ENCODE measurements around the gene CA10. TPM values are rescaled to one million over a fixed set of nuclear protein-coding genes. Genes with fewer than 3 reads are reported as not detected.

Gene CA10
- total RNA-seq, 1 donor from 2014 or later, result 2.0 TPM

GRCh38 chr17:52064791-52065211 lies 93.7 kb downstream of the CA10 start:
- intact Hi-C loops (cut with DNase I), result no loop called here
- Histone ChIP-seq H3K4me1 (no peaks in the 10 kb centered on the region), H3K9me3 (no peaks in the 10 kb centered on the region), H3K4me3 (no peak overlapping the region), H3K36me3 (no peaks in the 10 kb centered on the region), H3K27ac (no peak overlapping the region), H3K27me3 (no peaks in the 10 kb centered on the region)
- DNase-seq (ENCODE audit: extremely low spot score in 2 of 2), result no peak
- no peak for TF ChIP-seq POLR2A (IDR thresholded peaks at IDR 0.05)
- TF ChIP-seq POLR2AphosphoS5 (IDR thresholded peaks at IDR 0.05; ENCODE audit: insufficient read depth in 1 of 2, low read depth in 1 of 2), result no peak
- TF ChIP-seq CTCF (IDR thresholded peaks at IDR 0.05), result no peak

- Histone ChIP-seq H3K4me3 (no peak overlapping the region), H3K4me1 (no peaks in the 10 kb centered on the region), H3K27ac (no peak overlapping the region), H3K36me3 (no peaks in the 10 kb centered on the region), H3K27me3 (no peaks in the 10 kb centered on the region), H3K9me3 (no peaks in the 10 kb centered on the region)
- DNase-seq (ENCODE audit: extremely low spot score in 2 of 2), result no peak
- intact Hi-C loops (cut with DNase I), result no loop called here
- TF ChIP-seq POLR2AphosphoS5 (IDR thresholded peaks at IDR 0.05; ENCODE audit: insufficient read depth in 1 of 2, low read depth in 1 of 2) (no peak), POLR2A (IDR thresholded peaks at IDR 0.05) (no peak), CTCF (IDR thresholded peaks at IDR 0.05) (no peak)
Measured at GRCh38 chr17:52049496-52049895, 109.0 kb downstream of the CA10 start.

DNA sequence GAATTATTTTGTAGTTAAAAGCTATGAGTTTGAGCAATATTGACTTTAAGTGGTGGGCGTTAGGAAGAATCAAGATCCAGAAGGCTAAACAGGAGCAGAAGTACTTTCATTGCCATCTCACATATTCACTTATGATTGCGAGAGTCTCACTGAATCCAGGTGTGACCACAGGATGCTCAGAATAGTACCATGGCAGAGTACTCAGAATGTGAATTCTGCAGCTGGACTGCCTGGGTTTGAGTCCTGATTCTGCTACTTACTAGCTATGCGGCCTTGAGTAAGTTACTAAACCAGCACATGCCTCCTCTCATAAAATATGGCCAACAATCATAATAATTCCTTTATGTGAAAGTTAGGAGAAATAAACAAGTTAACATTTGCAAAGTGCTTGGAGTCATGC lies 109.5 kb downstream of the CA10 start:
- intact Hi-C loops (cut with DNase I), result no loop called here
- no peaks in the 10 kb centered on the region for H3K36me3 ChIP-seq
- H3K27ac ChIP-seq, result no peak overlapping the region
- H3K4me1 ChIP-seq, result no peaks in the 10 kb centered on the region
- TF ChIP-seq CTCF (IDR thresholded peaks at IDR 0.05) (no peak), POLR2AphosphoS5 (IDR thresholded peaks at IDR 0.05; ENCODE audit: insufficient read depth in 1 of 2, low read depth in 1 of 2) (no peak)
- no peak for DNase-seq (ENCODE audit: extremely low spot score in 2 of 2)
- no peaks in the 10 kb centered on the region for H3K27me3 ChIP-seq
- H3K4me3 ChIP-seq, result no peak overlapping the region
- no peaks in the 10 kb centered on the region for H3K9me3 ChIP-seq

- Histone ChIP-seq H3K27ac (no peak overlapping the region), H3K9me3 (no peaks in the 10 kb centered on the region), H3K27me3 (no peaks in the 10 kb centered on the region), H3K4me3 (no peak overlapping the region), H3K36me3 (no peaks in the 10 kb centered on the region), H3K4me1 (no peaks in the 10 kb centered on the region)
- intact Hi-C loops (cut with DNase I), result no loop called here
- no peak for DNase-seq (ENCODE audit: extremely low spot score in 2 of 2)
- TF ChIP-seq POLR2AphosphoS5 (IDR thresholded peaks at IDR 0.05; ENCODE audit: insufficient read depth in 1 of 2, low read depth in 1 of 2), result no peak
- no peak for TF ChIP-seq POLR2A (IDR thresholded peaks at IDR 0.05)
- no peak for TF ChIP-seq CTCF (IDR thresholded peaks at IDR 0.05)
Measured at GRCh38 chr17:52048137-52048898, 110.2 kb downstream of the CA10 start.

- DNase-seq (ENCODE audit: extremely low spot score in 2 of 2), result no peak
- no peaks in the 10 kb centered on the region for H3K36me3 ChIP-seq
- no peak for TF ChIP-seq POLR2A (IDR thresholded peaks at IDR 0.05)
- no peak for TF ChIP-seq CTCF (IDR thresholded peaks at IDR 0.05)
- TF ChIP-seq POLR2AphosphoS5 (IDR thresholded peaks at IDR 0.05; ENCODE audit: insufficient read depth in 1 of 2, low read depth in 1 of 2), result no peak
- H3K27me3 ChIP-seq, result no peaks in the 10 kb centered on the region
- H3K27ac ChIP-seq, result no peak overlapping the region
- no peak overlapping the region for H3K4me3 ChIP-seq
- H3K9me3 ChIP-seq, result no peaks in the 10 kb centered on the region
- H3K4me1 ChIP-seq, result no peaks in the 10 kb centered on the region
- intact Hi-C loops (cut with DNase I), result no loop called here
Measured at GRCh38 chr17:52047086-52047485, 111.4 kb downstream of the CA10 start.

Measured in vagina (tissue), 2 donors.